Activated T-cell treated with anti-CD3 and anti-CD28 coated beads, Interleukin-2, amount 50 U/mL, for 48 hours (primary cell): ENCODE measurements around the gene ANKRD65.
"Not testable (repeated sequence)": the region's sequence is repeated elsewhere in the genome, so short reads cannot be mapped to it uniquely, and the experiment has no call there.

Experiments
- DNase-seq, 2 experiments: peaks; one replicate each; pipeline ENCODE4 v3.0.0-alpha.2; 2020

Gene ANKRD65

GRCh38 chr1:1430114-1430982, 9.3 kb upstream of the ANKRD65 start:
- no peak for DNase-seq

- no peak for DNase-seq
Observed at GRCh38 chr1:1429671-1430073, 8.6 kb upstream of the ANKRD65 start.

GRCh38 chr1:1428967-1429366, 7.9 kb upstream of the ANKRD65 start:
- not testable (repeated sequence) for DNase-seq

- no peak for DNase-seq
Observed at GRCh38 chr1:1428174-1428573, 7.1 kb upstream of the ANKRD65 start.

GRCh38 chr1:1427820-1428148, 6.7 kb upstream of the ANKRD65 start:
- no peak for DNase-seq

GRCh38 chr1:1427106-1427819, 6.2 kb upstream of the ANKRD65 start:
- no peak for DNase-seq

GRCh38 chr1:1426496-1427105, 5.5 kb upstream of the ANKRD65 start:
- DNase-seq: peak in 1 of 2 experiments; percentile 17

GRCh38 chr1:1425753-1426495, 4.8 kb upstream of the ANKRD65 start:
- peak in 1 of 2 experiments; percentile 17 for DNase-seq

GRCh38 chr1:1425426-1425752, 4.3 kb upstream of the ANKRD65 start:
- no peak for DNase-seq

- no peak for DNase-seq
Observed at GRCh38 chr1:1424707-1425106, 3.6 kb upstream of the ANKRD65 start.

GRCh38 chr1:1423245-1423597, 2.1 kb upstream of the ANKRD65 start:
- no peak for DNase-seq

GRCh38 chr1:1422465-1423244, 1.6 kb upstream of the ANKRD65 start:
- DNase-seq: peak in 1 of 2 experiments; percentile 27

GRCh38 chr1:1421907-1422464, 910 bp upstream of the ANKRD65 start:
- no peak for DNase-seq

GRCh38 chr1:1420654-1421141, 378 bp downstream of the ANKRD65 start:
- no peak for DNase-seq

- DNase-seq: no peak
Observed at GRCh38 chr1:1419813-1420653, 1.0 kb downstream of the ANKRD65 start.

GRCh38 chr1:1419363-1419812, 1.7 kb downstream of the ANKRD65 start:
- DNase-seq: no peak

- DNase-seq: no peak
Observed at GRCh38 chr1:1418464-1419362, 2.4 kb downstream of the ANKRD65 start.

GRCh38 chr1:1417825-1418463, 3.1 kb downstream of the ANKRD65 start:
- DNase-seq: not testable (repeated sequence)

GRCh38 chr1:1417396-1417795, 3.7 kb downstream of the ANKRD65 start:
- not testable (repeated sequence) for DNase-seq
